Testis (tissue), 3 donors: Measurements from ENCODE around the gene AVL9. TPM values are rescaled to one million over a fixed set of nuclear protein-coding genes. Genes with fewer than 3 reads are reported as not detected.

Experiments
- DNase-seq: peaks from one replicate; pipeline ENCODE4 v3.0.0-alpha.2; 2019
- H3K27ac ChIP-seq, 2 donors: fragments of 200-600 bp; sonication (generic); one replicate each; pipeline ENCODE4 v1.5.1; 2019
- H3K27me3 ChIP-seq: fragments of 200-600 bp; sonication (generic); one replicate; pipeline ENCODE4 v1.5.1; 2019
- H3K36me3 ChIP-seq: fragments of 200-600 bp; sonication (generic); one replicate; pipeline ENCODE4 v1.5.1; 2017; ENCODE audit warnings: low read depth; ENCODE audit errors: missing control alignments
- H3K4me1 ChIP-seq: fragments of 200-600 bp; sonication (generic); one replicate; pipeline ENCODE4 v1.5.1; 2019
- H3K4me3 ChIP-seq, 2 donors: fragments of 200-600 bp; sonication (generic); one replicate each; pipeline ENCODE4 v1.5.1; 2017 to 2019
- H3K9me3 ChIP-seq: fragments of 200-600 bp; sonication (generic); one replicate; pipeline ENCODE4 v1.5.1; 2017
- POLR2A ChIP-seq: fragments of 450-650 bp; IDR thresholded peaks from one replicate; pipeline ENCODE4 v1.6.1; 2017; ENCODE audit warnings: antibody characterized with exemption, mild to moderate bottlenecking, moderate library complexity
- WGBS, 2 donors: methylation state at CpG; one replicate each; pipeline ENCODE4 v1.1.5; 2018; 5-methylcytosine and 5-hydroxymethylcytosine counted together
- intact Hi-C: fragments of 100-400 bp; cut with DNase I; formaldehyde crosslinking; loops from one replicate; pipeline ENCODE4 v1.15.1; 2023; ENCODE audit warnings: low total_unique reads
- polyA plus RNA-seq: library from polyadenylated mRNA; stranded (reverse); fragments of 350-450 nt; fragmentation: Illumina TruSeq; extraction: RNeasy Lipid Tissue Mini Kit (QIAGEN cat#74804); gene quantifications from one replicate; pipeline ENCODE4 v1.2.3, GENCODE V29; 2014; ENCODE audit warnings: low read depth, low replicate concordance; ENCODE audit not compliant: insufficient read depth
- total RNA-seq, 2 donors: library from RNA; depleted of rRNA; stranded (reverse); fragments of >200 nt; gene quantifications; one replicate each; pipeline ENCODE4 v1.2.3, GENCODE V29; 2016
- TF ChIP-seq, protein P1 (sequence below), 3 experiments: fragments of 450-650 bp in 2 of 3; fragments of 200-600 bp in 1 of 3; sonication (generic) in 1 of 3; IDR thresholded peaks; one replicate each; pipeline ENCODE4 v1.5.1; 2016 to 2019; ENCODE audit warnings: antibody characterized with exemption in 3 of 3, mild to moderate bottlenecking in 2 of 3, moderate library complexity in 1 of 3

AVL9 gene
- total and polyA plus RNA-seq, 3 donors from 2014 or later = 27.5 to 49.1 (median 46.8) TPM

- Histone ChIP-seq H3K27ac (no peak overlapping the region), H3K4me1 (no peaks in the 10 kb centered on the region), H3K27me3 (no peaks in the 10 kb centered on the region), H3K4me3 (no peak overlapping the region), H3K36me3 (no peaks in the 10 kb centered on the region), H3K9me3 (no peaks in the 10 kb centered on the region)
- no peak for TF ChIP-seq POLR2A
- TF ChIP-seq, protein P1, sequence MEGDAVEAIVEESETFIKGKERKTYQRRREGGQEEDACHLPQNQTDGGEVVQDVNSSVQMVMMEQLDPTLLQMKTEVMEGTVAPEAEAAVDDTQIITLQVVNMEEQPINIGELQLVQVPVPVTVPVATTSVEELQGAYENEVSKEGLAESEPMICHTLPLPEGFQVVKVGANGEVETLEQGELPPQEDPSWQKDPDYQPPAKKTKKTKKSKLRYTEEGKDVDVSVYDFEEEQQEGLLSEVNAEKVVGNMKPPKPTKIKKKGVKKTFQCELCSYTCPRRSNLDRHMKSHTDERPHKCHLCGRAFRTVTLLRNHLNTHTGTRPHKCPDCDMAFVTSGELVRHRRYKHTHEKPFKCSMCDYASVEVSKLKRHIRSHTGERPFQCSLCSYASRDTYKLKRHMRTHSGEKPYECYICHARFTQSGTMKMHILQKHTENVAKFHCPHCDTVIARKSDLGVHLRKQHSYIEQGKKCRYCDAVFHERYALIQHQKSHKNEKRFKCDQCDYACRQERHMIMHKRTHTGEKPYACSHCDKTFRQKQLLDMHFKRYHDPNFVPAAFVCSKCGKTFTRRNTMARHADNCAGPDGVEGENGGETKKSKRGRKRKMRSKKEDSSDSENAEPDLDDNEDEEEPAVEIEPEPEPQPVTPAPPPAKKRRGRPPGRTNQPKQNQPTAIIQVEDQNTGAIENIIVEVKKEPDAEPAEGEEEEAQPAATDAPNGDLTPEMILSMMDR (IDR thresholded peaks at IDR 0.05) = no peak
- WGBS, 2 donors = 79 to 83% methylated on average over 4 of the region's 4 CpGs
- no peak for DNase-seq
- intact Hi-C loops = no loop called here
These were observed 39.9 kb downstream of the AVL9 start for GRCh38 chr7:32535162-32535702.

- H3K4me3 ChIP-seq = no peak overlapping the region
- 92 to 94% methylated on average over 2 of the region's 2 CpGs for WGBS, 2 donors
- H3K9me3 ChIP-seq = no peaks in the 10 kb centered on the region
- no peak overlapping the region for H3K27ac ChIP-seq
- H3K36me3 ChIP-seq = no peaks in the 10 kb centered on the region
- intact Hi-C loops = no loop called here
- DNase-seq = no peak
- TF ChIP-seq, protein P1 (IDR thresholded peaks at IDR 0.05) = no peak
- no peak for TF ChIP-seq POLR2A
- H3K27me3 ChIP-seq = no peaks in the 10 kb centered on the region
- H3K4me1 ChIP-seq = no peaks in the 10 kb centered on the region
These were observed 40.7 kb downstream of the AVL9 start for GRCh38 chr7:32536016-32536415.

DNA sequence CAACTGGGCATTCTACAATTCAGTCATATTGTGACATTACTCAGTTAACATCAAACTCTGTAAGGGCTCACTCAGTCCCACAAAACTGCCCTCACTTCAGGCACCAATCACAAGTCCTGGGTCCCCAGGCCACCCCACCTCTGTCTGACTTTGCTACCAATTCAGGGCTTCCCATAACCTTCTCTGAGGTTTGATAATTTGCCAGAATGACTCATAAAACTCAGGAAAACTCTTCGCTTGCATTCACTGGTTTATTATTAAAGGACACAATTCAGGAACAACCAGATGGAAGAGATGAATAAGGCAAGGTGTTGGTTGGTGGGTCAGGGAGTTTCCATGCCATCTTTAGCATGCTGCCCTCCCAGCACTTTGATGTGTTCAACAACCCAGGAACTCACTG, 41.3 kb downstream of the AVL9 start:
- 55 to 77% methylated on average over 1 of the region's 1 CpG for WGBS, 2 donors
- Histone ChIP-seq H3K27ac (no peak overlapping the region), H3K36me3 (no peaks in the 10 kb centered on the region), H3K27me3 (no peaks in the 10 kb centered on the region), H3K9me3 (no peaks in the 10 kb centered on the region), H3K4me3 (no peak overlapping the region), H3K4me1 (no peaks in the 10 kb centered on the region)
- DNase-seq = no peak
- intact Hi-C loops = no loop called here
- TF ChIP-seq, protein P1 (IDR thresholded peaks at IDR 0.05) = no peak
- TF ChIP-seq POLR2A = no peak

DNA sequence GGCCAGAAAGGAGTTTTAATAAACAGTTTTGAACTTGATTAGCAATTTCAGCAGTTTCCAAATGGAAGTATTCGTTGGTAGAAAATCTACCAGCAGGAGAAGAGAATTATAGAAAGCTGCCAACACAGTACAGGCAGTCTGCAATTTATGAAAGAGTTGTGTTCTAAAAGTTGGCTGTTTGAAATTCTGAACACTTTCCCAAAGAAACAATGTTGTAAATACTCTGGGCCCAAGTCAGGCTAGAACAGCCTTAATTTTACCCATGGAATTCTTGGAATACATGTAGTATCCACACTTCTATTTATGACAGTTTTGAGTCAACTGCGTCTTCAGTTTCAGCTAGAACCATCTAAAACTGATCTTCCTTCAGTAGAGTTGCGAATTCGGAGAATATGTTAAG, 42.5 kb downstream of the AVL9 start:
- 86 to 89% methylated on average over 4 of the region's 4 CpGs for WGBS, 2 donors
- no peaks in the 10 kb centered on the region for H3K9me3 ChIP-seq
- H3K36me3 ChIP-seq = no peaks in the 10 kb centered on the region
- no peak for DNase-seq
- no peak overlapping the region for H3K27ac ChIP-seq
- no peak overlapping the region for H3K4me3 ChIP-seq
- no peaks in the 10 kb centered on the region for H3K4me1 ChIP-seq
- intact Hi-C loops = no loop called here
- H3K27me3 ChIP-seq = no peaks in the 10 kb centered on the region
- TF ChIP-seq, protein P1 (IDR thresholded peaks at IDR 0.05) = no peak
- TF ChIP-seq POLR2A = no peak

DNA sequence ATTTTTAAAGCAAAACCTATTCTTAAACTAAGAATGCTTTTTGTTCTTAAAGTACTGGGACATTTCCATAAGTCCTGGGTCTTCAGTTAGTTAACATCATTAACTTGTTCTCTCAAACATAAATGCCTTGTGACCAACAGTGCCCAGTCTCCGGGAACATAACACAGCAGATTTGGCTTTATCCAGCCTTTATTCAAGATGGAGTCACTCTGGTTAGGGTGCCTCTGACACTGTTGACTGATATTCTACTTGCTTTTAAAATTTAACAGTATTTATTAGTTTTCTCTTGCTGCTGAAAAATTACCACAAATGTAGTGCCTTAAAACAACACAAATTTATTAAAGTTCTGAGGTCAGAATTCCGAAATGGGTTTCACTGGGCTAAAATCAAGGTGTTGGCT, 44.1 kb downstream of the AVL9 start:
- DNase-seq = no peak
- no peaks in the 10 kb centered on the region for H3K9me3 ChIP-seq
- 87 to 95% methylated on average over 2 of the region's 2 CpGs for WGBS, 2 donors
- H3K27ac ChIP-seq = no peak overlapping the region
- H3K36me3 ChIP-seq = no peaks in the 10 kb centered on the region
- no peak overlapping the region for H3K4me3 ChIP-seq
- TF ChIP-seq POLR2A = no peak
- TF ChIP-seq, protein P1 (IDR thresholded peaks at IDR 0.05) = no peak
- H3K4me1 ChIP-seq = no peaks in the 10 kb centered on the region
- intact Hi-C loops = no loop called here
- no peaks in the 10 kb centered on the region for H3K27me3 ChIP-seq
